Hematopoietic multipotent progenitor cell treated with erythropoietin and hydrocortisone succinate and interleukin-3 and kit ligand, for 8 days (in vitro differentiated cells): Measurements from ENCODE around the gene NSRP1.
"Not testable (repeated sequence)": the region's sequence is repeated elsewhere in the genome, so short reads cannot be mapped to it uniquely, and the experiment has no call there.

Source experiments
- DNase-seq: peaks from one replicate; pipeline ENCODE4 v3.0.0-alpha.2; 2015

The NSRP1 gene

GRCh38 chr17:30191072-30191471 lies 74.5 kb downstream of the NSRP1 start:
- no peak for DNase-seq

- no peak for DNase-seq
Measured at GRCh38 chr17:30196504-30196903, 79.9 kb downstream of the NSRP1 start.

GRCh38 chr17:30197416-30197815 lies 80.8 kb downstream of the NSRP1 start:
- no peak for DNase-seq

DNA sequence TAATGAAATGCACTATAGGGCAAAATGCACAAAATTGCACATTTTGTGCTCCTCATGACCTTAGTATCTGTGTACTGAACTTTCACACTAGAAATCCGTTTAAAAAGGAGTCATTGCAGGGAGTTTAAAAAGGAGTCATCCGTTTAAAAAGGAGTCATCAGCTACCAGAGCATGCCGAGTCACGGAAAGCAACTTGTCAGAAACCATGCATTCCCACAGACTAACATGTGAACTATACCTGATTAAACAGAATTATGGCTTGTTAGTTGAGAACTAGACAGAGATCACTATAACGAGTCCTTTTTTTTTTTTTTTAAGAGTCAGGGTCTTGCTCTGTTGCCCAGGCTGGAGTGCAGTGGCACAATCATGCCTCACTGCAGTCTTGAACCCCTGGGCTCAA lies 83.0 kb downstream of the NSRP1 start:
- DNase-seq = peak; percentile 11

DNA sequence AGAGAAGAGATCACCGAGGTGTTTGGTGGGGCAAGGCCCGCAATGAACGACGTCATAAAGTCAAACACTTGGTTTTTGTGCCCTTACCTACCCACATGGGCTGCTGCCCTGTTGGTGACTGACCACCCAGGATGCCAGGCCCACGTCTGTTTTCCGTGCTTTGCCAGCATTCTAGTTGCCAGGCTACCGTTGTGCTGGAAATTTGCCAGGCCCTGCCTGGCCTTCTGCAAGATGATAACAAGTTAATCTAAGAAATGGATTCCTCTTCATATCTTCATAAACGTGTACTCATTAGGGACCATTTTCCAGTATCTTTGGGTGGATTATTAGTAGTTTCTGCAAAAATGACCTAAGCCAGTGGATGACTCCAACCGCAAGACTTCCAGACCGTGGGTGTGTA lies 83.5 kb downstream of the NSRP1 start:
- peak; percentile 81 for DNase-seq

- not testable (repeated sequence) for DNase-seq
Measured at GRCh38 chr17:30200656-30201055, 84.0 kb downstream of the NSRP1 start.

DNA sequence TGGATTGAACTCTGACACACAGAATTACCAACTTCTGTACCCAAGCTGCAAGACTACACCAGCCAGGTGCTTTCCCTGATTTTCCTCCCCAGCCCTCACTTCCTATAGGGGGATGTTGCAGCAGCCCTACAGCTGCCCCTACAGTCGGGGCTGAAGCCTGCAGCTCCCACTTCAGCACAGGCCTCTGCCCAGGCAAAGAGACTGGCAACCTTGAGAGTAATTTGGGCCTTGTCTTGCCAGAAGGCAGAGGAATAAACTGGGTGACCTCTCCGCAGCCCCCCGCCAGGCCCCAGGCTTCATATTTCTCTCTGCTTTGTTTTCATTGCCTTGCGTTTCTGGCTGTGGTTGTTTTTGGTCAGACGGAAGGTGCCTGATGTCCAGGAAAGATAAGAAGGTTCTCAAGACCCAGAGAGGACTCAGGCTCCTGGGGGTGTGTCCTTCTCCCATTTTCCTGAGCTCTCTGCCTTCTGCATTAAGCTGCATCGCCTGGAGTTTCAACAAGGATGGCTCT lies 86.9 kb downstream of the NSRP1 start:
- DNase-seq = no peak

- no peak for DNase-seq
Measured at GRCh38 chr17:30207655-30208054, 91.0 kb downstream of the NSRP1 start.

DNA sequence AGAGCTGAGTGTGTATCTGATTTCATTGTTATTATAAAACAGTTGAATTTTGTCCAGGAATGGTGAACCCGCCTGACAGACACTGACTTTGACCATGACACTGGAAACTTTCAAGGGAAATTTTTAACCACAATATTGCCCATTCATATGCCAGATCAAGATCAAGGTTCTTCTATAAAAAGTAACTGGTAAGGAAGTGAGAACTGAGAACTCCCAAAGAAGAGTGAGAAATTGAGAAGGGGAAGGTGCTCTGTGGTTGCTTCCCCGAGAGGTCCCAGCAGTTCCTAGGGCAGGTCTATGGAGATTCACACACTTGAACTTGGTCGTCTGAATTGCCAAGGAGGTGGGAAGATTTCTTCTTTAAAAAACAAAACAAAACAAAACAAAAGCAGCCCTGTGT lies 91.6 kb downstream of the NSRP1 start:
- DNase-seq = no peak

GRCh38 chr17:30209930-30210329 lies 93.3 kb downstream of the NSRP1 start:
- DNase-seq = no peak

- DNase-seq = no peak
Measured at GRCh38 chr17:30210366-30210765, 93.8 kb downstream of the NSRP1 start.

- no peak for DNase-seq
Measured at GRCh38 chr17:30210901-30211300, 94.3 kb downstream of the NSRP1 start.

DNA sequence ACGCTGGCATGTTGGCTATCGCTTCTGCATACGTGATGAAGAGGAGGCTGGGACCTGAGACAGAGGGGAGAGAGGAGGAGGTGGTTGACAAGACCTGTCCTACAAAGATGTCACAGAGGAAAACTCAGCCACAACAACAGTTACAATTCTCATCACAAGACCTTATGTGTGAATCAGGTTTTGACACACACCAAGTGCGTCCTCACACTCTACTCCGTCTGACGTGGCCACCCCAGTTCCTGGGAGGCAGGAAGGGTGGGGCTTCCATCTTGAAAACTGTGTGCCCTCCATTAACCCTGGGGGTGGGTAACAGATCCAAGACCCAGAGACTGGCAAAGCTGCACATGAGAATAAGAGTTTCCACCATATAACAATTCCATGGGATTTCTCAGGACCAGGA lies 94.8 kb downstream of the NSRP1 start:
- DNase-seq = no peak

DNA sequence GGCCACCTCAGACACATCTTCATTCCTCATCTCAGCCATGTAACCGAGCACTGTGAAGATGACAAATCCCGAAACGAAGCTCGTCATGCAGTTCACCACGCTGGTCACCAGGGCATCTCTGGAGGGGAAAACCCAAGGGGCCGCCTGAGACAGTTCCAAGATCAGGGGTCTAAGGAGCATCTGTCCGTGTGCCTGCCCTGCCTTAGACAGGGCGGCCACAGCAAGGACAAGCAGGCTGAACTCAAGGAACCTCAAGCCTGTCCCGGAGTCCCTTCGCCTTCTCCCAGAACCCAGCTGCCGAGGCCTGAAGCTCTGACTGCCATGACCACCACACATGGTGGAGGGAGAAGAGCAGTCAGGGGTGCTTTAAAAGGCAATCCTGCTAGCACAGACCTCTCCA lies 96.1 kb downstream of the NSRP1 start:
- no peak for DNase-seq

DNA sequence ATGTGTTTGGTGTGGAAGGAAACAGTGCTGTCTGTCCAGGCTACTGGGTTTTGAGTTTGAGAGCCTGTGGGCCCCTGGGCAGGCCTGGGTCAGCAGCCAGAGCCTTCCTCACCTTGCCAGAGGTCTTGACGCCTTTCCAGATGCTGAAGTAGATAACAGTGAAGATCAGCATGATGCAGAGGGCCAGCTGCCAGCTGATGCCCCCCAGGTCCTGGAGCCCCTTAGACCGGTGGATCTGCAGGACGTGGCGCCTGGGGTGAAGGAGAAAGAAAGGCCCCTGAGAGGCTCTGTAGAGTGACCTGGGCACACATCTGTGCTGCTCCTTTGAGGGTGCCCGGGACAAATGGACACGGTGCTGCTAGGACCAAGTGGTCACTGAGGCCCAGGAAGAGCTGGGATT lies 100.4 kb downstream of the NSRP1 start:
- no peak for DNase-seq

DNA sequence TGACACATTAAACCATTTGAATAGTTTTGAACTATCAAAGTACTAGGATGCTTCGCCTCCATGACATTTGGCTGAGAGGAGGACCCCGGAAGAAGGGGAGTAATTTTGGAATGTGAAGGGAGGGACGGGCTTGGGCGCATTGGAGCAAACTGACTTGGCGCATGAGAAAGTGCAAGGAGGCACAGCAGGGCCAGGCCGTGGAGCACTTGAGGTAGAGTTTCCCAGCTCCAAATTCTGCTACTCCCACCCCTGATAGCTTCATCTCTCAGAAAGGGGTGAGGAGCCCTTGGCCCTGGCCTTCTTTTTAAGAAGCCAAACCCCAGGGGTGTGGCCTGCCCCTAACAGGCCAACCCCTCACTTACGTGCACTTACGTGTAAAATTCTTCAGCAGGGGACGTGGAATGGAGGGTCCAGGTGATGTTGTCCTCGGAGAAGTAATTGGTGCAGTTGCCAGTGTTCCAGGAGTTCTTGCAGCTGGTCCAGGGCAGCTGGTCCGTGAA lies 101.2 kb downstream of the NSRP1 start:
- DNase-seq = no peak

- no peak for DNase-seq
Measured at GRCh38 chr17:30218799-30219198, 102.2 kb downstream of the NSRP1 start.

GRCh38 chr17:30219315-30219714 lies 102.7 kb downstream of the NSRP1 start:
- no peak for DNase-seq

DNA sequence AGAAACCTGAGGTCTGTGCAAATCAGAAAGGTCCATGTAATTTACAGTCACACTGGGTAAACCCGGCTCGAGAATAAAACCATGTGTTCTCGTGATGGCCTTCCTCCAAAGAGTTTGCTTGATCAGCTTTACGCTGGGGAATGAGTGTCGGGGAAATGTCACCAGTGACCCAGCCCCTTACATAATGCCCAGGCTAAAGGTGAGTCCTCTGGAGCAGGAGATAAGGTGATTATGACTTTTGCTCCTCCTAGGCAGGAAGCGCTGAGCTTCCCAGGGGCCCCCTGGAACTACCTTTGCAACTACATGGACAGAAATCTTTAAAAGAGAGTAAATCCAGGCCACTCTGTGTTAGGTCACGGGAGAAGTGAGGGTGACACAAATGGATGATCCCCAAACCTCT lies 103.2 kb downstream of the NSRP1 start:
- no peak for DNase-seq

- no peak for DNase-seq
Measured at GRCh38 chr17:30220414-30220813, 103.8 kb downstream of the NSRP1 start.

- DNase-seq = no peak
Measured at GRCh38 chr17:30221346-30221745, 104.7 kb downstream of the NSRP1 start.

- DNase-seq = no peak
Measured at GRCh38 chr17:30222251-30222650, 105.6 kb downstream of the NSRP1 start.

GRCh38 chr17:30222721-30223175 lies 106.1 kb downstream of the NSRP1 start:
- no peak for DNase-seq

- DNase-seq = no peak
Measured at GRCh38 chr17:30224419-30224960, 107.9 kb downstream of the NSRP1 start.

DNA sequence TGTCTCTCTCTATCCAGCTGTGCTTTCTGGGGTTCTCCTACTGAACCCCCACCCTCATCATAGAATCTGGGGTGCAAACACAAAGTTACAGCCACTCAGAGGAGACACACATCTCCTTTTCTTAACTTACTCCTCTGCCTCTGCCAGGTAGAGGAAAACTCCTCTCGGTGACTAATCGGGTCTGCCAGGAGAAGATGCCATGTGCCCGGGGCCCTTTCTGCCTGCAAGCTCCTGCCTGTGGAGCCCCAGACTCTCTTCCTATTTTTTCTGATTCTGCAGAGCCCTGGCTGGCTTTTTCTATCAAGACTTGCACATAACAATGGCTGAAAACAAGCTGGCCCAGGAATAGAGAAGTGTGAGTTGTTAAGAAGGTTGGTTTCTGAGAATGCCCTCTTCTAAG lies 108.5 kb downstream of the NSRP1 start:
- DNase-seq = no peak
